Small intestine (tissue), 7 donors: Measurements from ENCODE around the gene STAT2. TPM values are rescaled to one million over a fixed set of nuclear protein-coding genes. Genes with fewer than 3 reads are reported as not detected.
A peak's percentile ranks its signal among the peaks of the same experiment; 100 is the strongest.
"Not testable (repeated sequence)": the region's sequence is repeated elsewhere in the genome, so short reads cannot be mapped to it uniquely, and the experiment has no call there.

Source experiments
- DNase-seq, 2 donors: peaks; one replicate each; pipeline versions ENCODE4 v3.0.0 to v3.0.0-alpha.2; 2013
- FAIRE-seq: peaks from 2 replicates; lab custom pipeline; 2012; peaks lifted over from hg19 to GRCh38; lab: Jason Lieb, UNC
- H3K27ac ChIP-seq, 3 donors: one replicate each; pipeline ENCODE4 v1.5.1; 2013; ENCODE audit warnings: low read length in 2 of 3, mild to moderate bottlenecking in 2 of 3, control low read depth in 1 of 3, inconsistent platforms in 1 of 3, low read depth in 1 of 3, moderate library complexity in 1 of 3
- H3K27me3 ChIP-seq, 3 donors: one replicate each; pipeline ENCODE4 v1.6.1; 2013; ENCODE audit warnings: low read length in 3 of 3, inconsistent platforms in 1 of 3; ENCODE audit not compliant: control insufficient read depth in 3 of 3, insufficient read depth in 3 of 3
- H3K36me3 ChIP-seq, 3 donors: one replicate each; pipeline ENCODE4 v1.6.1; 2013; ENCODE audit warnings: low read length in 3 of 3, inconsistent platforms in 1 of 3, low read depth in 1 of 3, mild to moderate bottlenecking in 1 of 3, moderate library complexity in 1 of 3; ENCODE audit not compliant: control insufficient read depth in 3 of 3, insufficient read depth in 2 of 3
- H3K4me1 ChIP-seq, 3 donors: one replicate each; pipeline ENCODE4 v1.6.1; 2013; ENCODE audit warnings: low read length in 2 of 3, inconsistent platforms in 1 of 3, low read depth in 1 of 3, mild to moderate bottlenecking in 1 of 3, moderate library complexity in 1 of 3; ENCODE audit not compliant: control insufficient read depth in 3 of 3, insufficient read depth in 2 of 3
- H3K4me3 ChIP-seq, 3 donors: one replicate each; pipeline ENCODE4 v1.5.1; 2013; ENCODE audit warnings: low read length in 3 of 3, control low read depth in 1 of 3, inconsistent platforms in 1 of 3, low read depth in 1 of 3, mild to moderate bottlenecking in 1 of 3, moderate library complexity in 1 of 3
- H3K9me3 ChIP-seq, 2 donors: one replicate each; pipeline ENCODE4 v1.6.1; 2013; ENCODE audit warnings: low read depth in 1 of 2, low read length in 1 of 2; ENCODE audit not compliant: control insufficient read depth in 2 of 2, insufficient read depth in 1 of 2
- WGBS, 3 donors: extraction: QIAGEN DNeasy Blood & Tissue Kit; methylation state at CpG; one replicate each; pipeline ENCODE4 v1.1.7; 2013; 5-methylcytosine and 5-hydroxymethylcytosine counted together
- polyA plus RNA-seq, 4 donors: library from polyadenylated mRNA; stranded (reverse) in 3 of 4; unstranded in 1 of 4; fragments of 200-250 nt in 3 of 4; fragments of 120-200 nt in 1 of 4; gene quantifications; one replicate each; pipeline versions ENCODE4 v1.2.1 to v1.2.3, GENCODE V29; 2013
- donor health status: healthy with polysubstance abuse.
- donor health status: control.
- donor health status: control.
- donor health status: Bipolar disorder and iron deficiency.
- donor health status: healthy.

The STAT2 gene
- polyA plus RNA-seq, 4 donors, result 28.9 to 120 (median 42.7) TPM

GRCh38 chr12:56351325-56351724 is 8.6 kb downstream of the STAT2 start:
- Histone ChIP-seq H3K9me3 (no peaks in the 10 kb centered on the region), H3K4me3 (no peak overlapping the region), H3K27me3 (no peaks in the 10 kb centered on the region), H3K4me1 (no peaks in the 10 kb centered on the region), H3K27ac (no peak overlapping the region), H3K36me3 (peaks cover 31 to 88% (median 49%) of the 10 kb centered on the region in 3 donors)
- 95 to 96% (median 95%) methylated on average over 2 of the region's 2 CpGs for WGBS, 3 donors
- DNase-seq (no peak), FAIRE-seq (no peak)

GRCh38 chr12:56350662-56351061 is 9.2 kb downstream of the STAT2 start:
- FAIRE-seq, result no peak
- H3K27ac ChIP-seq, result no peak overlapping the region

GRCh38 chr12:56348776-56349175 is 11.1 kb downstream of the STAT2 start:
- WGBS, 3 donors, result 96 to 98% (median 97%) methylated on average over 5 of the region's 5 CpGs
- Histone ChIP-seq H3K36me3 (peaks cover 27 to 86% (median 31%) of the 10 kb centered on the region in 3 donors), H3K27ac (no peak overlapping the region), H3K27me3 (no peaks in the 10 kb centered on the region), H3K4me1 (no peaks in the 10 kb centered on the region), H3K9me3 (no peaks in the 10 kb centered on the region), H3K4me3 (no peak overlapping the region)
- FAIRE-seq (no peak), DNase-seq (no peak)

More at GRCh38 chr12:56350662-56351061, 9.2 kb downstream of the STAT2 start:
- Histone ChIP-seq H3K9me3 (no peaks in the 10 kb centered on the region), H3K4me3 (no peak overlapping the region), H3K4me1 (no peaks in the 10 kb centered on the region), H3K27me3 (no peaks in the 10 kb centered on the region), H3K36me3 (peaks cover 32 to 87% (median 45%) of the 10 kb centered on the region in 3 donors)
- WGBS, 3 donors, result 82 to 98% (median 92%) methylated on average over 2 of the region's 2 CpGs
- no peak for DNase-seq

- not testable (repeated sequence) for FAIRE-seq, H3K4me1 ChIP-seq, H3K27me3 ChIP-seq, H3K9me3 ChIP-seq, DNase-seq, H3K4me3 ChIP-seq, H3K27ac ChIP-seq
- WGBS, 3 donors, result 90 to 92% (median 91%) methylated on average over 9 of the region's 9 CpGs
- peaks cover 34 to 87% (median 41%) of the 10 kb centered on the region in 3 donors for H3K36me3 ChIP-seq
Observed at GRCh38 chr12:56347255-56347654, 12.7 kb downstream of the STAT2 start.

GRCh38 chr12:56346675-56347074 is 13.2 kb downstream of the STAT2 start:
- H3K36me3 ChIP-seq, result peaks cover 34 to 84% (median 40%) of the 10 kb centered on the region in 3 donors

GRCh38 chr12:56342290-56342689 is 17.6 kb downstream of the STAT2 start:
- not testable (repeated sequence) for H3K4me3 ChIP-seq, H3K4me1 ChIP-seq, H3K27ac ChIP-seq, H3K27me3 ChIP-seq, DNase-seq, H3K9me3 ChIP-seq, FAIRE-seq
- H3K36me3 ChIP-seq, result peaks cover 17 to 52% (median 23%) of the 10 kb centered on the region in 3 donors
- 94 to 99% (median 98%) methylated on average over 2 of the region's 2 CpGs for WGBS, 3 donors

More at GRCh38 chr12:56346675-56347074, 13.2 kb downstream of the STAT2 start:
- no peaks in the 10 kb centered on the region for H3K9me3 ChIP-seq
- H3K27me3 ChIP-seq, result no peaks in the 10 kb centered on the region
- no peak overlapping the region for H3K4me3 ChIP-seq
- H3K4me1 ChIP-seq, result peaks cover 0 to under 1% (median 0%) of the 10 kb centered on the region in 3 donors
- H3K27ac ChIP-seq, result no peak overlapping the region
- FAIRE-seq (no peak), DNase-seq (no peak)
- WGBS, 3 donors, result 87 to 89% (median 88%) methylated on average over 7 of the region's 7 CpGs

- no peak for FAIRE-seq
- 14 to 31% (median 17%) methylated on average over 1 of the region's 1 CpG for WGBS, 3 donors
- Histone ChIP-seq H3K9me3 (no peaks in the 10 kb centered on the region), H3K27me3 (no peaks in the 10 kb centered on the region), H3K4me1 (peaks cover 0 to 6% (median 0%) of the 10 kb centered on the region in 3 donors), H3K36me3 (peaks cover 15 to 45% (median 17%) of the 10 kb centered on the region in 3 donors), H3K4me3 (no peak overlapping the region), H3K27ac (peak overlapping the region in 1 of 3 donors; percentile 39)
- peak; percentile 40 to 58 for DNase-seq
Observed at GRCh38 chr12:56341616-56342015, 18.3 kb downstream of the STAT2 start.

- H3K27ac ChIP-seq, result peak overlapping the region in 2 of 3 donors; percentile 7 to 82
Observed at GRCh38 chr12:56339158-56339422, 20.8 kb downstream of the STAT2 start.

More at GRCh38 chr12:56339158-56339422, 20.8 kb downstream of the STAT2 start:
- peaks cover 0 to 11% (median 0%) of the 10 kb centered on the region in 3 donors for H3K4me1 ChIP-seq
- H3K27me3 ChIP-seq, result no peaks in the 10 kb centered on the region
- DNase-seq, result no peak
- 90 to 95% (median 91%) methylated on average over 1 of the region's 1 CpG for WGBS, 3 donors
- FAIRE-seq, result no peak
- no peak overlapping the region for H3K4me3 ChIP-seq
- no peaks in the 10 kb centered on the region for H3K9me3 ChIP-seq
- H3K36me3 ChIP-seq, result peaks cover 8 to 25% (median 12%) of the 10 kb centered on the region in 3 donors
